GM21447 (cell line): ENCODE measurements around the gene PDLIM5.
A peak's percentile ranks its signal among the peaks of the same experiment; 100 is the strongest.

Experiments used
- ATAC-seq: cut with Tn5 transposase; IDR thresholded peaks from one replicate; pipeline ENCODE4 v1.9.1; 2021; ENCODE audit not compliant: unreplicated experiment

PDLIM5 gene

GRCh38 chr4:94420356-94420755, 31.4 kb upstream of the PDLIM5 start:
- ATAC-seq = no peak

DNA sequence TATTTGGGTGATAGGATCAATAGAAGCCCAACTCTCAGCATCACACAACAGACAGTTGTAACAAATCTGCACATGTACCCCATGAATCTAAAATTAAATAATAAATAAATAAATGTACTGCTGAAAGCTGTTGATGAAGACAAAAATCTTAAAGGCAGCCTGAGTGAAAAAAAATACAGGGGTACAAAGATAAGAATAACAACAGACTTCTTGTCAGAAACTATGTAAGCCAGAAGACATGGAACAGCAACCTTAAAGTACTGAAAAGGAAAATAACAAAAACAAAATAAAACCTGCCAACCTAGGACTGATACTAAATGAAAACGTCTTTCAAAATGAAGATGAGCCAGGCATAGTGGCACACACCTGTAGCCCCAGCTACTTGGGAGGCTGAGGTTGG, 25.0 kb upstream of the PDLIM5 start:
- no peak for ATAC-seq

- no peak for ATAC-seq
Observed at GRCh38 chr4:94428884-94429283, 22.9 kb upstream of the PDLIM5 start.

DNA sequence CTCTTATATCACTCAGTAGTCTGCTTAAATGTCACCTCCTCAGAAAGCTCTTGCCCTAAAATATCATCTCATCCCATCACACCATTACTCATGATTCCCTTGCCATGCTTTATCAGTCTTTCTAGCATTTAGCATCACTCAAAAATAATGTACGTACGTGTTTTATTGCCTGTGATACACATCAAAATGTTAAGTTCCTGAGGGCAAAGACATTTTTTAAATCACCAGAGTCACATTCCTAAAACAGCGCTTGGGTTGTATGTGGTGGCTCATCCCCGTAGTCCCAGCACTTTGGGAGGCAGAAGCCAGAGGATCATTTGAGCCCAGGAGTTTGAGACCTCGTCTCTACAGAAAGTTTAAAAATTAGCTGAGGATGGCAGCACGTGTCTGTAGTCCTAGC, 21.3 kb upstream of the PDLIM5 start:
- ATAC-seq = no peak

GRCh38 chr4:94431388-94431787, 20.4 kb upstream of the PDLIM5 start:
- ATAC-seq = no peak

DNA sequence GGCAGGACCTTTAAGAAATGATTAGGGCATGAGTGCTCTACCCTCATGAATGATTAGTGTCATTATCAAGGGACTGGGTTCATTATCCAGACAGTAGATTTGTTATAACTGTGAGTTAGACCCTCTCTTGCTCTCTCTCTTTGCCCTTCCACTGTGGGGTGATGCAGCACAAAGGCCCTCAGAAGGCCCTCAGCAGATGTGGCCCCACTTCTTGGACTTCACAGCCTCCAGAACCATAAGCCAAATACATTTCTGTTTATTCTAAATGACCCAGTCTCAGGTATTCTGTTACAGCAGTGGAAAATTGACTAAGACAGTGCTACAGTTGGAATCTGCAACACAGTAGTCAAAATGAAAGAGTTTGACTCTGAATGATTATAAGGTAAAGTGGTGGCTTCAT, 17.2 kb upstream of the PDLIM5 start:
- ATAC-seq = no peak

DNA sequence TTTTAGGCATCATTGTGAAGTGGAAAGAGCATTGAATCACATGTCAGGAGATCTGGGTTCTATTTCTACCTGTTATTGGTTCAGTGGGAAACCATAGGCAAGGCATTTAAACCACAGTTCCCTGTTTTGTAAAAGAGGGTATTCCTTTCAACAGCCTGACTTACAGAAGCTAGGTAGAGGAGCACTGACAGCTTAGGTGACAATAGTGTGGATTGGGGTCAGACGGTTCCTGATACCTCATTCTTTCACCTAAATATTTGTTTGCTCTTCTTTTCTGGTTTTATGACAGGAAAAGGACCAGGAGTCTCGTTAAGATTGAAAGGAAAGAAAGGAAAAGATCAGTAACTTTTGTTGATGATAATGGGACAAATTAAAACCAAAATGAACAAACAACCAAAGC, 15.9 kb upstream of the PDLIM5 start:
- no peak for ATAC-seq

DNA sequence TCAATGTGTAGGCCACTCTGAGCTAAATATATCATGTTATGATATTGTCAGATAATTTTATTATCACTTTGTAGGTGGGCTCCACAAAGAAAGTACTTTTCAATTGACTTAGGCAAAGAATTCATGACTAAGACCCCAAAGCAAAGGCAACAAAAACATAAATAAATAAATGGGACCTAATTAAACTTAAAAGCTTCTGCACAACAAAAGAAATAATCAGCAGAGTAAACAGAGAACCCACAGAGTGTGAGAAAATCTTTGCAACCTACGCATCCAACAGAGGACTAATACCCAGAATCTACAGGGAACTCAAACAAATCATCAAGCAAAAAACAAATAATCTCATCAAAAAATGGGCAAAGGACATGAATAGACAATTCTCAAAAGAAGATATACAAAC, 15.2 kb upstream of the PDLIM5 start:
- no peak for ATAC-seq

DNA sequence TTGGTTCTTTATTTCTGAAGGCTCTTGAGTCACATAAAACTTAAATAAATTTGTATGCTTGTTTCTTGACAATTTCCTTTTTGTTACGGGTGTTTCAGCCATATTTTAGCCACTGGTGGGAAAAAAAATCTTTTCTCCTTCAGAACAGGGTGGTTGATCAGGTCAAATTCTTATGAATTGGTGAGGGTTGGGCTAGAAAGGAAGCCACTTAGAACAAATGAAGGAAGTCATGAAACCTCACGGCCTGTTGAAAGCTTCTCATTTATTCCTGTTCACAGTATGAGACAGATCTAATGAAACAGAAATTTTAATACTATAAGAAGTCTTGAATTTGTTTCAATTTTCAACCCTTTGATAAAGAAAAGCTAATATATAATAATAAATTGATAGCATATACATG, 12.1 kb upstream of the PDLIM5 start:
- no peak for ATAC-seq

- ATAC-seq = no peak
Observed at GRCh38 chr4:94441838-94442237, 9.9 kb upstream of the PDLIM5 start.

GRCh38 chr4:94442251-94442650, 9.5 kb upstream of the PDLIM5 start:
- no peak for ATAC-seq

DNA sequence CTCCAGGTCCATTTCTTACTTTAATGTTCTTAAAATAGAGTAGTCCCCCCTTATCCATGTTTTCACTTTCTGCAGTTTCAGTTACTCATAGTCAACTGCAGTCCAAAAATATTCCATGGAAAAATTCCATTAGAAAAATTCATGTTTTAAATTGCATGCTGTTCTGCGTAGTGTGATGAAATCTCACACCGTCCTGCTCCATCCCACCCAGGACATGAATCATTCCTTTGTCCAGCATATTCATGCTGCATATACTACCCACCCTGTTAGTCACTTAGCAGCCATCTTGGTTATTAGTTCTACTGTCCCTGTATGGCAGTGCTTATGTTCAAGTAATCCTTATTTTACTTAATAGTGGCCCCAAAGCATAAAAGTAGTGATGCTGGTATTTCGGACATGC, 5.4 kb upstream of the PDLIM5 start:
- ATAC-seq = no peak

DNA sequence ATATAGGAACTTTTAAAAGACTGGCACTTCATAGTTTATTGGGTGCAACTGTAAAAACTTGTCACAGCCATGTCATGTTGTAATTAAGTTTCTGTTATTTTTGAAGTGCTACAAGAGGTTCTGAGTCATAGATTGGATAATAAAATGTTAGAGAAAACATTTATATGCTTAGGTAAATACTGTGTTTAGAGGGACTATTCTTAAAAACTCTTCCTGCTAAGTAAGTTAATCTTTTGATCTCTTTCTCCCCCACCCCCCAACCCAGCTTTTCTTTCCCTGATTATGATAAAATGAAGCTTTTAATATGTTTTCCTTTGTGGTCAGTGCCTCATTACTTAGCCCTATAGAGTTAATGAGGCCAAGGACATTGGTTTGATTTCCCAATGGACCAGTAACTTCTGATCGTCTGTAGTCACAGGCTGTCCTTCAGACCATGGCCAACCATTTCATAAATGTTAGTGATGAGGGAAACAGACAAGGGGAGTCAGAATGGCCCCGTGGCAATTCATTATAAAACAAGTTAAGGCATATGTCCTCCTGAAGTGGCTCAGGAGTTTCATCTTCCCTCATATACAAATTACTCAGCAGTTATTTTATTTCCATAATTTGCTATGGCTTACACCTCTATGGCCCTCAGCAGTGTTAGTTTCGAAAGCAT, 3.9 kb upstream of the PDLIM5 start:
- no peak for ATAC-seq

DNA sequence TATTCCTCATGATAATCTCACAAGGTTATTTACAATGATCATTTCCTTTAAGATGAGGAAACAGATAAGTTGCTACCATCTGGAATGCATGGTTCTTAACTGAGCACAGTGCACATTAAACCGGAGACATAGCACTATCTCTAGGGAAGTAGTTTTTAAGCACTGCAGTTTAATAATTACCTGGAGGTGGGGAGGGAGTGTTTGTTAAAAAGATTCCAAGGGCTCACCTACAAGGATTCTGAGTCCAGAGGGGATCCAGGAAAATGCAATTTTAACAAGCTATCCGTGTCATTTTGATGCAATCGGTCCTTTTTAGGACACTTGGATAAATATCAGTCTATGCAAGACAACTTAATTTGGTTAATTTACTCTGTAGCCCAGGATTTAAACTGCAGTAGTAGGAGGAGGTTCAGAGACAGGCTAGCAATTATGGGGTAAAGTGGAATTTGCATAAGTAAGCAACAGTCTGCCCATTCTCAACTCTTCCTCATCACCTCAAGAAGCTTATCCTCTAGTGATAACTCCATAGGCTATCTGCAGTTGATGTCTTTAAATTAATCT, 2.8 kb upstream of the PDLIM5 start:
- no peak for ATAC-seq

DNA sequence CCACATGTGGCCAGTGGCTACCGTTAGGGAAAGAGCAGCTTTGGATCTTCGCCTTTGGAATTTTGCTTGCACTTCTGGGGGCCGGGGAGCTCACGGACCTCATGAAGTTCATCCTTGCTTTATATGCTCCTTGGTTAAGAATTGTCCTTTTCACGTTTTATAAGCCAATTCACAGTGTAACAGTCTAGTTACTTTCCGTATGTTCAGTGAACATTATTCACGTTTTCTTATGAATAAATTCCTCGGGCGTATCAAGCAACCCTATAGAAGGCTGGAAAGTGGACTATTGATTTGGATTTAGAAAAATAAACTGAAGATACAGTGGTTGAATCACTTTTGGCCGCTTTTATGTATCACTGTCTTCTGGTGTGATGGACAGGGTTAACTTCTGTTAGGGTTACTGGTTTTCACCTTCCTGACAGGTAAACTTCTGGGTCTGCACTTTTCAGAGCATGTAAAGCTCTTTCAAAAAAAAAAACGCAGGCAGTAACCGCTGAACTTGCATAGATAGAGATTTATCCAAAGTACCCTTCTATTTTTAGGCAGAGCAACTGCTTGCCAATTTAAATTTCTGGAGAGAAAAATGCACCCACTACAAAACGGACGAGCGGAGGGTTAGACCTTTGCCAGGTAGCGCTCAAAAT, 569 bp upstream of the PDLIM5 start:
- no peak for ATAC-seq

- peak; percentile 24 for ATAC-seq
Observed at GRCh38 chr4:94452476-94453371, 982 bp downstream of the PDLIM5 start.

GRCh38 chr4:94453391-94453963, 1.7 kb downstream of the PDLIM5 start:
- no peak for ATAC-seq

DNA sequence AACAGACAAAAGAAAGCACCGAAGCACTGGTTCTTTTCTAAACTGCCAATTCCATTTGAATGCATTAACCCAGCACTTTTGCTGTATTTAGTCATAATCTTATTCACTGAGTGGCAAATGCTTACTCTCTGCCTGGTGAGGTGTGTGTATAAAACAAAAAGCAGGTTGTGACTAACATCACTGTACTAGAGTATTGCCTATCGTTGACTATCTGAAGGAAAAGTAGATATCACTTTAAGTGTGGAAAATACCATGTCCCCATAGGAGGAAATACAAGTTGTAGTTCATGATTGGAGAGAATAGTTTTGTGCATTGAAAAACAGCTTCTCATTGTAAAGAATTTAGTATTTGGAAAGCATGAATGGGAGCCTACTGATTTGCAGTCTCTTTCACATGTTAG, 2.7 kb downstream of the PDLIM5 start:
- no peak for ATAC-seq

DNA sequence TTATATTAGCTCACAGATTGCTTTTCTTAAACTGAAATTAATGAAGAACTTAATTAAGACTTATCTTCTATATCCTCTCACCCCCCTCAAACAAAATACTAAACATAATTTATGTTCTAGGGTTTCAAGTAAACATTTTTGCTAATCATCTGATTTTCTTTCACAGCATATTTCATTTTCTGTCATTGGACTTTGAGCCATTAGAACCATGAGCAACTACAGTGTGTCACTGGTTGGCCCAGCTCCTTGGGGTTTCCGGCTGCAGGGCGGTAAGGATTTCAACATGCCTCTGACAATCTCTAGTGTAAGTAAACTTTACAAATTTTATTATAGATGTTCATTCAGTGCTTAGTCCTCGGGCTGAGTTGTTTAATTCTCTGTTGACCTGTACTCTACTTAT, 3.3 kb downstream of the PDLIM5 start:
- ATAC-seq = no peak

DNA sequence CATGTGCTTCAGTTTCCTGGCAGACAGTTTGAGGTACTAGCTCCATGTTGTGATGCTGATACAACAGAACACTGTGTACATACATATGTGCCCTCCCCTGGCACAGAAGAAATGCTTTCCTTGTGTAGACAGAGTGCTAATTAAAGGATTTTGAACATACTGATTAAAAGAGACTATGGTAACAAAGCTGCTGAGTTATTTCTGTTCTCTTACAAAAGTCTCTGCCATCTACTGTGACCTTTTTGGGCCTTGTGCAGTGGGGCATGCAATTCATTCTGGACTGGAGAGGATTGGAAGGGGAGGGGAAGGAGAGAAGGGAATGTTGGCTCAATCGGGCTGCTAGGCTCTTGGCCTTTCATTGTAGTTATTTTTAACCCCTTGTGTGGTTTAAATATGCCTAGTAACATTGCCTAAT, 6.0 kb downstream of the PDLIM5 start:
- ATAC-seq = no peak

DNA sequence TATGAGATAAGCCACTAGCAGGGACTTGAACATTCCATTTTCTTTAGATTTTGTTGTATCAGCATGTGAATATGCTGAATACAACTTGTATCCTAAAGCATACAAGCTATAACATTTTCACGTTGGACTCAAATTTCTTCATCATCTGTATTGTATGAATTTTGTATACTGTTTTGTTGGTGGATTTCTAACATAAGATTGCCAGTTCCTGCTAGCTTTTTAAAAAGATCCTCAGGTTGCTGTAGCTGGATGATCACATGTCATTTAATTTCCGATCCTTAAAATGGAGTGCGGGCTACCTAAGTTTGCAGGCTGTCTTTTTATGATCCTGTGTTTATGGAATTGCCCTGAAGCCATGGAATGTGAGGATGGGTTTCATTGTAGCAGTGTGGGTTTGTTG, 6.9 kb downstream of the PDLIM5 start:
- no peak for ATAC-seq
